Measurements from ENCODE around the gene LGALS16.

LGALS16 gene

DNA sequence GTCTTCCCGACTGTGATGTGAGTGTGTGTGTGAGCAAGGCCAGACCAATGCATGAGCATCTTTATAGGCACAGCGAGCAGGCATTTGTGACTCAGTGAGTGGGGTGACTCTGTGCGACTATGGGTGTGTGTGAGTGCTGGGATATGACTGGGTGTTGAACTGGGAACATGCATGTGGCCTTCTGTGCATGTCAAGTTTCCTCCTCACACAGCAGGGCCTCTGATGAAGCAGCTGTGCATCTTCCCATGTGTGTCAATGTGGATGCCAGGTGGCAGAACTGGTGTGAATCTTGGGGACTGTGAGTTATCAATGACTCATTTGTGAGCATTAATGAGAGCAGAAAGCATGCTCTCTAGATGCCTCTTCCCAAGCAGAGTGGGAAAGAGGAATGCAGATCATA, 36.5 kb downstream of the LGALS16 start:
- Mint-ChIP-seq H3K4me3 (no peak overlapping the region), H3K36me3 (ENCODE audit: low read depth) (no peaks in the 10 kb centered on the region), H3K4me1 (no peaks in the 10 kb centered on the region), H3K27ac (no peak overlapping the region), H3K9me3 (no peaks in the 10 kb centered on the region), H3K27me3 (ENCODE audit: low read depth) (peaks cover 22% of the 10 kb centered on the region)
- TF ChIP-seq, protein P1, sequence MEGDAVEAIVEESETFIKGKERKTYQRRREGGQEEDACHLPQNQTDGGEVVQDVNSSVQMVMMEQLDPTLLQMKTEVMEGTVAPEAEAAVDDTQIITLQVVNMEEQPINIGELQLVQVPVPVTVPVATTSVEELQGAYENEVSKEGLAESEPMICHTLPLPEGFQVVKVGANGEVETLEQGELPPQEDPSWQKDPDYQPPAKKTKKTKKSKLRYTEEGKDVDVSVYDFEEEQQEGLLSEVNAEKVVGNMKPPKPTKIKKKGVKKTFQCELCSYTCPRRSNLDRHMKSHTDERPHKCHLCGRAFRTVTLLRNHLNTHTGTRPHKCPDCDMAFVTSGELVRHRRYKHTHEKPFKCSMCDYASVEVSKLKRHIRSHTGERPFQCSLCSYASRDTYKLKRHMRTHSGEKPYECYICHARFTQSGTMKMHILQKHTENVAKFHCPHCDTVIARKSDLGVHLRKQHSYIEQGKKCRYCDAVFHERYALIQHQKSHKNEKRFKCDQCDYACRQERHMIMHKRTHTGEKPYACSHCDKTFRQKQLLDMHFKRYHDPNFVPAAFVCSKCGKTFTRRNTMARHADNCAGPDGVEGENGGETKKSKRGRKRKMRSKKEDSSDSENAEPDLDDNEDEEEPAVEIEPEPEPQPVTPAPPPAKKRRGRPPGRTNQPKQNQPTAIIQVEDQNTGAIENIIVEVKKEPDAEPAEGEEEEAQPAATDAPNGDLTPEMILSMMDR (IDR thresholded peaks at IDR 0.05; ENCODE audit: unreplicated experiment in 3 of 3) = no peak

DNA sequence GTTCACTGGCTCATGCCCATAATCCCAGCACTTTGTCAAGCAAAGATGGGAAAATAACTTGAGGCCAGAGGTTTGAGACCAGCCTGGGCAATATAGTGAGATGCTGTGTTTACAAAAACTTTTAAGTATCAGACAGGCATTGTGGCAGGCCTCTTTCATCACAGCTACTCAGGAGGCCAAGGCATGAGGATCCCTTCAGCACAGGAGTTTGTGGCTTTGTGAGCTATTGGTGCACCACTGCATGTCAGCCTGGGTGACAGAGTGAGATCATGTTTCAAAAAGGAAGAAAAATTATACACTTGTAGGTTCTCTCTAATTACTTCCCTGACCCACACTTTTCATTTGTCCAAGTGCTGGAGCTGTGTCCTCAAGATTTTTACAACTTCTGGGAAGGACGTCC, 37.1 kb downstream of the LGALS16 start:
- Mint-ChIP-seq H3K9me3 (no peaks in the 10 kb centered on the region), H3K36me3 (ENCODE audit: low read depth) (no peaks in the 10 kb centered on the region), H3K4me1 (no peaks in the 10 kb centered on the region), H3K27ac (no peak overlapping the region), H3K27me3 (ENCODE audit: low read depth) (peaks cover 22% of the 10 kb centered on the region), H3K4me3 (no peak overlapping the region)
- TF ChIP-seq, protein P1 (IDR thresholded peaks at IDR 0.05; ENCODE audit: unreplicated experiment in 3 of 3) = no peak

DNA sequence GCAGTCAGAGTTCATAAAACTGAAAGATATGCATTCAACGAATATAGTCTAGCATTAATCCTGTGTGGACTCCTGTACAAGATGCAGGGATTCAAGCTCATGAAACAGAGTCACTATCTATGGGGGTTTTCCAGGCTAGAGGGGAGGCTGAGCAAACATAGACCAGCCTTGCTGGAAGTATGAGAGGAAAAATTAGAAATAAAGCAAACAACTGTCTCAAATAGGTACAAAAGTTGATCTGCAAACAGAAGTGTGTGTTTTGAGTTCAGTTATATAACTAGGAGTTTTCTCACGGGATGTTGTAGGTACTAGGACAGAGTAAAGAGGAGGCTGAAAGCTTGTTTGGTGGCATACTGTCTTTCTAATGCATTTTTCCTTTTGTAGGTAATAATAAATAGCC, 40.0 kb downstream of the LGALS16 start:
- no peaks in the 10 kb centered on the region for H3K36me3 Mint-ChIP-seq (ENCODE audit: low read depth)
- H3K9me3 Mint-ChIP-seq = no peaks in the 10 kb centered on the region
- no peak overlapping the region for H3K4me3 Mint-ChIP-seq
- H3K4me1 Mint-ChIP-seq = no peaks in the 10 kb centered on the region
- peaks cover 22% of the 10 kb centered on the region for H3K27me3 Mint-ChIP-seq (ENCODE audit: low read depth)
- TF ChIP-seq, protein P1 (IDR thresholded peaks at IDR 0.05; ENCODE audit: unreplicated experiment in 3 of 3) = no peak
- no peak overlapping the region for H3K27ac Mint-ChIP-seq

DNA sequence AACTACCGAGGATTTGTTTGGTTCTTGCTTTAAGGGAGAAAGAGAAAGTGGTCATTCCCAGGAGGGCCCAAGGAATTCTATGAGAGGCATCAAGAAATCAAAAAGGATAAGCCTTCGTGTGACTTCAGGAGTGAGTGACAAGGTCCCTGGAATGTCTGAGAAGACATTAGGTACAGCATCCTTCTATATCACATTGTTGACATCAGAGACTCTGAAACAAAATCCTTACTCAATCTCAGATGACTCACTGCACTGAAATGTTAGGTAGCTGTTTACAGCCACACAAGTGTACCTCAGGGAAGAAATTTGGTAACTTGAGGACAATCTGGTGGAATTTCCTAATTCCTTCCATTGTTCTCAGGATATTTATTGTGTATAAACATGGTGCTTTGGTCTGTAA, 40.7 kb downstream of the LGALS16 start:
- no peak overlapping the region for H3K4me3 Mint-ChIP-seq
- H3K27ac Mint-ChIP-seq = no peak overlapping the region
- no peaks in the 10 kb centered on the region for H3K36me3 Mint-ChIP-seq (ENCODE audit: low read depth)
- no peaks in the 10 kb centered on the region for H3K9me3 Mint-ChIP-seq
- no peaks in the 10 kb centered on the region for H3K4me1 Mint-ChIP-seq
- TF ChIP-seq, protein P1 (IDR thresholded peaks at IDR 0.05; ENCODE audit: unreplicated experiment in 3 of 3) = no peak
- H3K27me3 Mint-ChIP-seq (ENCODE audit: low read depth) = peaks cover 22% of the 10 kb centered on the region

DNA sequence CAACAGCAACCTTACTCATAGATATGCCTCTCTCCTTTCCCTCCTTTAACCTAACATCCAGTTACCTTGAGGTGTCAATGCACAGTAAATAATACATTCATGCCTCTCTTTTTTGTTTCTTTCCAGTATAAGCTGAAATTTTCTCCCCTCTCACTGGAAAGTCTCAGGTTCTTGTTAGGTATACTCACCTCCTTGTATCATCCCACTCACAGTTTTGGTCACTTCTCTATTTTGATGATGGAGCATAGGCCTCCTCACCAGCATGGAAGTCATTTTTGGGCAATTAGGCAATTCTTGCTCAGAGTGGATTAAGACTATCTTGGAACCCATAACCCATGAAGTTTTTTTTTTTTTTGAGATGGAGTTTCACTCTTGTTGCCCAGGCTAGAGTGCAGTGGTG, 42.8 kb downstream of the LGALS16 start:
- Mint-ChIP-seq H3K9me3 (no peaks in the 10 kb centered on the region), H3K27me3 (ENCODE audit: low read depth) (peaks cover 17% of the 10 kb centered on the region), H3K36me3 (ENCODE audit: low read depth) (no peaks in the 10 kb centered on the region), H3K4me3 (no peak overlapping the region), H3K27ac (no peak overlapping the region), H3K4me1 (no peaks in the 10 kb centered on the region)
- TF ChIP-seq, protein P1 (IDR thresholded peaks at IDR 0.05; ENCODE audit: unreplicated experiment in 3 of 3) = no peak

DNA sequence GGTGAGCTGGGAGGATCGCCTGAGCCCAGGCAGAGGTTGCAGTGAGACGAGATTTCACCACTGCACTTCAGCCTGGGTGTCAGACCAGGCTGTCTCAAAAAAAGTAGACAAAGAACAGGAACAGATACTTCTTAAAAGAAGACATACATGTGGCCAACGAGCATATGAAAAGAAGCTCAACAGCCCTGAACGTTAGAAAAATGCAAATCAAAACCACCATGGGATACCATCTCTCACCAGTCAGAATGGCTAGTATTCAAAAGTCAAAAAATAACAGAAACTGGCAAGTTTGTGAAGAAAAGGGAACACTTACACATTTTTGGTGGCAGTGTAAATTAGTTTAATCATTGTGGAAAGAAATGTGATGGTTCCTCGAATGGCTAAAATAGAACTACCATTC, 45.6 kb downstream of the LGALS16 start:
- TF ChIP-seq, protein P1 (IDR thresholded peaks at IDR 0.05; ENCODE audit: unreplicated experiment in 3 of 3) = no peak
- Mint-ChIP-seq H3K36me3 (ENCODE audit: low read depth) (no peaks in the 10 kb centered on the region), H3K27ac (no peak overlapping the region), H3K4me3 (no peak overlapping the region), H3K9me3 (no peaks in the 10 kb centered on the region), H3K27me3 (ENCODE audit: low read depth) (peaks cover 5% of the 10 kb centered on the region), H3K4me1 (no peaks in the 10 kb centered on the region)

Measured in nephron (organoid).